ENCODE measurements around the gene PEX1.

DNA sequence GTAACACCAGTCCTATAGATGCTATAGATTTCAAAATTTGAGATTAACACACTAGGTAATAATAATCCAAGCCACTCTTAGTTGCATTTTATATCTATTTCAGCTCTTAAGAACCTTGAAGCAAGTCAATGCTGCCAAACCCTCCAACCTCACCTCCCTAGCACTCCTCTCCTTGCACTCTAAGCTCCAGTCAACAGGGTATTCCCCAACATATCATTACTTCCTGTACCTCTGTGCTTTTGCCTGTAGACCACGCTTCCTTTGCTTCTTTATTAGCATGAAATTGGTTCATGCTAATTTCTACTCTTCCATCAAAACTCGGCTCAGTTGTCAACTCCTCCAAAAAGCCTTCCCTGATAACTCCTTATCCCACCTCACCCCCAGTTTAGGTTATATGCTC, 24.6 kb downstream of the PEX1 start:
- TF ChIP-seq TAF1 (IDR thresholded peaks at IDR 0.05; ENCODE audit: low read depth, low read length): no peak
- TF ChIP-seq POLR2AphosphoS5 (IDR thresholded peaks at IDR 0.05; ENCODE audit: low read depth, low read length): no peak
- no peak for TF ChIP-seq POLR2A (IDR thresholded peaks at IDR 0.05; ENCODE audit: low read depth, low read length)
- TF ChIP-seq SPI1 (IDR thresholded peaks at IDR 0.05; ENCODE audit: low read depth, low read length): no peak
